Epithelial cell of alveolus of lung (primary cell): Measurements from ENCODE around the gene LRIG1. TPM values are rescaled to one million over a fixed set of nuclear protein-coding genes. Genes with fewer than 3 reads are reported as not detected.

Experiments
- total RNA-seq: library from RNA; depleted of rRNA; stranded (reverse); fragments of >200 nt; gene quantifications from 2 replicates; pipeline ENCODE4 v1.2.1, GENCODE V29; 2015

The LRIG1 gene
- total RNA-seq: 27.0 and 30.2 TPM in 2 replicates

GRCh38 chr3:66500576-66501482 is at the start of gene LRIG1:
Gene LRIG1 (minus strand): TSS chr3:66501022. CDS start chr3:66500407, 615 bp downstream.

